Stimulated activated CD4-positive, alpha-beta T cell treated with anti-CD3 and anti-CD28 coated beads, Interleukin-4, amount 100 ng/mL, for 48 hours (primary cell): ENCODE results near the gene PIP4K2A.
"Not testable (repeated sequence)": the region's sequence is repeated elsewhere in the genome, so short reads cannot be mapped to it uniquely, and the experiment has no call there.

Experiments used
- DNase-seq, 2 donors: peaks; one replicate each; pipeline ENCODE4 v3.0.0-alpha.2; 2020; ENCODE audit warnings: low read depth in 2 of 2

Gene PIP4K2A

DNA sequence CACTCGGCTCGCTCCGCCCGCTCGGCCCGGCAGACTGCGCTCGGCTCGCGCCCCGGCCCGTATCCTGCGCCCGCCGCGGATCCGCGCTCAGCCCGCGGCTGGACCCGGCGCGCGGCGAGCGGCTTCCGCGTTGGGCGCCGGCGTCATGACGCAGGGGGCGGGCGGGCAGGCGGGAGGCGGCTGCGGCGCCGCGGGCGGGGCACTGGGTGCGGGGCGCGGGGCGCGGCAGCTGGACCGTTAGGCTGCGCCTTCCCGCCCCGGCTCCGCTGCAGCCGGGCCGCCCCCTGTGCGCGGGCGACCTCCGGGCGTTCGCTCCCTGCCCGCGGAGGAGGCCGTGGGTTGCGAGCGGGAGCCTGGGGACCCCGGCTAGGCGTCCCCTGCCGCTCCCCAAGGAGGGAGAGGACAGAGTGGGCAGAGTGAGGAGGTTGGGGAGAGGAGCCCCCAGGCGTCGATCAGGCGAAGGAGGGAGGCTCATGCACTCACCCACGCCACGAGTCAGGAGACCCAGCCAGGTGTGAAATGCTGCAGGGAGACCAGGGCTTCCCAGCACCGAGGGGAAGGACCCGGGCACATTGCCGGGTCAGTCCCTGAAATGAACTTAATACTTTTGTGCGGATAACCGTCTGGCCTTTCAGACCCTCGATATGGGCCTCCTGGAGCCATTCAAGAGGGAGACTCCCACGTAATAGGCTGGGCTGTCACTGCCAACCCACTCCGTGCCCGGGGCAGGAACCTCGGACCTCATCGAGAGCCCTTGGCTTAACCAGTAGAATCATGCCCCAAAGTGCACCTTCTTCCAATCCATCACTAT lies at the start of gene PIP4K2A:
TSS of gene PIP4K2A (minus strand) at position 100 of the 811 bp plus-strand sequence. CDS start 252 bp downstream, outside the sequence.
- peak; percentile 70 to 73 for DNase-seq

DNA sequence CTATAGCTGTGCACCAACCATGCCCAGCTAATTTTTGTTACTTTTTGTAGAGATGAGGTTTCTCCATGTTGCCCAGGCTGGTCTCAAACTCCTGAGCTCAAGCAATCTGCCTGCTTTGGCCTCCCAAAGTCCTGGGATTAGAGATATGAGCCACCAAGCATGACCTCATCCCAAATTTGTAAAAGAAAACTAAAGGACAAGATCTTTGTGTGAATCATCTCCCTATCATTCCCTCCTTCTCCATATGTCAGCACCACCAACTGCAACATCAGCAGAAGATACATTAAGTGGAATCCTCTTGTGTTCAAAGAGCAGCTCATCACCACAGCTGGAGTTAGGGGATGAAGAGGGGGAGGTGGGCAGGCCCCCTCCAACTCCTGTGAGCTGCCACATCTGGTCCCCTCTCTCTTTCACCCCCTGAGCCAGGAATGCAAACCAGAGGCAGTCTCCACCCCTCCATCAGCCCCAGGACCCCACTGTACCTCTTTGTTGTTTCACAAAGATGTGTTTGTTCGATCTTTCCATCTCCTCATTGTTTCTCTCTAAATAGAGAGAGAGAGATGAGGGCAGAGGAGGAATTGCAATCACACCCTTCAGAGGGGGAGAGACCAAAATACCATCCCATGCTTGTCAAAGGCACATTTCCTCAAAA lies 47.3 kb upstream of the PIP4K2A start:
- DNase-seq = no peak

DNA sequence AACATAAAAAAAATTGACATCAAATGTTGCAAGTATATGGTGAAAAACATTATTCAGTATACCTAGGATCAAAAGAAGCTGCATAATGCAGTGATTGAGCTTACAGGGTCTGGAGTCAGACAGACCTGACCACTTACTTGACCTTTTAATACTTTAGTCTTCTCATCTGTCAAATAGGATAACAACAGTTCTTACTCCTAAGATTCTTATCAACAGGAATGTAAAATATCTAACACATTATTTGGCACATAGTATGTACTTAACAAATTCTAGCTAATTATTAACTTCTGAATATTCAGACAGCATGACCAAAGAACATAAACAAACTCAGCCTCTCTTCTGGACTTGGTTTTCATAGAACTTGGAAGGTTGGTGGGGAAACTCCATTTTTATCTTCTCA lies 45.6 kb upstream of the PIP4K2A start:
- DNase-seq = no peak

DNA sequence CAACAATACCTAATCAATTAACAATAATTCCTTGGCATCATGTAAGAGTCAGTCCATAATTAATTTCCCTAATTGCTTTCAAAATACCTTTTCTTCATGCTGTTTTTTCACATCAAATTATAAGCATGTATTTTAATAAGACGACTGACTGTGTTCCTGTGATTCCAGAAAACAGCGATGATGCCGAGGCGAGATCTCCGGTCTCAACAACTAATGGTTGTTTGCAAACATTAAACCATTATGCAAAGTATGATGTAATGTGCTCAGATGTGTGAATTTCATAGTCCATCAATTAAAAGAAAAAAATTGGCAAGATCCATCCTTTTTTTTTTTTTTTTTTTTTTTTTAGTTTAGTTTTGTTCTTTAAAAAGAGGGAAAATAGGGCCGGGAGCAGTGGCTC lies 44.5 kb upstream of the PIP4K2A start:
- DNase-seq = no peak

DNA sequence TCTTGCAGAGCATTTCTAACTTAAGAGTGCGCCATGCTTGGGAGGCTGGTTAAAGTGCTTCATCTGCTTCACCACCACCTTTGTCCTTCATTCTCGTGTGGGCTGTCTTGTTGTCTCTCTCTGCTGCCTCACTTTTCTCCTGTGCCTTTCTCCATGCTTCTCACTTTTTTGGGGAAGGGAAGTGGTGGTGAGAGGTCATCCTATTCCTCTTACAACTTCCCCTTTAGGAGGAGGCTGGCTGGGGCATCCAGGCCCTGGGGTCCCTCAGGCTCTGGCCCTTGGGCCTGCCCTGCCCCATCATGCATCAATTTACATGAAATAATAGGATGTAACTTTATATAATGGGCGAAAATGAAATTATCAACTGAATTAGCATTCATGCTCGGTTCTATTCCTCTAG lies 39.9 kb upstream of the PIP4K2A start:
- no peak for DNase-seq

DNA sequence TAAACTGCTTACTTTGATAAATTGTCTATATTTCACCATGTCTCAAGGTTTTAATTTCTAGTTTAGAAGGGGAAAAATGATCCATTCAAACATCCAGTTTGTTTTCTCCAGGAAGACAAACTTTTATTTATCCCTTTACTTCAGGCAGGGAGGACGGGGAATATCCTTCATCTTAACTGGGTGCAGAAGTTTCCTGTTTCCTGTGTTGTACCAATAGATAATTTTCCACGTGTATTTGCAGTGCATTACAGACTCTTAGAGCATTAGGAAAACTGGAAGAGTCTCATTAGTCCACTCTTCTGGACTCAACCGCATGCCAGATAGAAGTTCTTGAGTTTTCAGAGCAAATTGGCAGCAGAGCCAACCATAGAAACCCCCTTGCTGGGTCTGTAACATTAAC lies 39.4 kb upstream of the PIP4K2A start:
- DNase-seq = no peak

DNA sequence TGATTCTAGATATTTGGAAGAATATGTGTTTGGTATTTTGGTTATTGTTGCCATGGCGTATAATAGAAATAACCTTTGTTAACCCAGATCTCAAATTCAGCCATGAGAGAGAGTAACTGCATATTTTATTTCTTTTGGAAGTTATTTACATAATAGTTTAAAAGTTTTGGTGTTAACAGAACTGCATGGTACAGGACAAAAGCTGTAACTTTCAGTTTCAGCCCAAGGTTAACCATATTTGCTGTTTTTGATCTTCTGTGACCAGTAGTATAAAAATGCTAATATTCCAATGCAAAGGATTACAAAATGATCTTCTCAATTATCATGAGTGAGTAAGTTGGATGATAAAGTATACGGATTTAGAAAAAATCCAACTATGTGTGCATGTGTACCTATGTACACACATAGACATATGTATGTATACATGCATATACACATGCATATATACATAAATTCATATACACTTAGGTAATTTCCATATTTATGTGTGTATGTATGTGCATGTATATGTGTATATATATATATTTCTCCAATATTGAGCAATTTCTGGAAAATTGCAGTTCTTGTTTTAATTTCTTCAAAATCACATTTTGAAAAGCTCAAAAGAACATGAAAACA lies 38.0 kb upstream of the PIP4K2A start:
- no peak for DNase-seq

DNA sequence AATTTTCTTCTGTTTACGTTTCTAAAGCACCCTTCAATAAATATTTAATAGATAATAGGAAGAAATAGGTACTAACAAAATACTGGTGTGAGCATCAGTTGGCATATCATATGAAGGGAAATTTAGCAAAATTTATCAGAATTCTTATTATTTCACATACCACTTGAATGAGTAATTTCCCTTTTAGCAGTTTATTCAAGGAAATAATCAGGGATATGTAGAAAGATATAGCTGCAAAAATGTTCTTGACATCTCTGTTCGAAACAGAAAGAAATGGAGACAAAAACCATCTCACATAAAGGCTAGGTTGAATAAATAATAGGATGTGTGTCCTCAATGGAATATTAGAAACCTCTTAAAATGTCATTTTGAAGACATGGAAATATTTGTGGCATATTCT lies 35.8 kb upstream of the PIP4K2A start:
- DNase-seq = no peak

DNA sequence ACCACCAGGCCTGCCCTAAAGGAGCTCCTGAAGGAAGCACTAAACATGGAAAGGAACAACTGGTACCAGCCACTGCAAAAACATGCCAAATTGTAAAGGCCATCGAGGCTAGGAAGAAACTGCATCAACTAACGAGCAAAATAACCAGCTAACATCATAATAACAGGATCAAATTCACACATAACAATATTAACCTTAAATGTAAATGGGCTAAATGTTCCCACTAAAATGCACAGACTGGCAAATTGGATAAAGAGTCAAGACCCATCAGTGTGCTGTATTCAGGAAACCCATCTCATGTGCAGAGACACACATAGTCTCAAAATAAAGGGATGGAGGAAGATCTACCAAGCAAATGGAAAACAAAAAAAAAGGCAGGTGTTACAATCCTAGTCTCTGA lies 30.5 kb upstream of the PIP4K2A start:
- DNase-seq = not testable (repeated sequence)

DNA sequence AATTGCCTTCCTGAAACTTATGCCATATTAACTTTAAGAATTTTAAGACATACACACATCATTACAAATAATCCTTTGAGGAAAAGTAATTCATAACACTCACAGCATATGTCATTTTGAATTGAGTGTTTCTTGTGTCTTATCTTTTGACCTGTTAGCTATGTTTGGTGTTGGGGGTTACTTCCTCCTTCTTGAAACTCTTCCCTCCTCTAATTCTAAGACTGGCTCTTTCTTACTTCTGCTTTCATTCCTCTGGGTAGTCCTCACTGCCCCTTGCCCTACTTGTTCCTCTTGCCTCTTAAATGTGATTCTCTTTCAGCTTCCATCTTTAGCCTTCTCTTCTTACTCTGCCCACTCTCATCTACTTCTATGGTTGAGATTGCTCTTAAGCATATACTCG lies 28.3 kb upstream of the PIP4K2A start:
- DNase-seq = no peak

DNA sequence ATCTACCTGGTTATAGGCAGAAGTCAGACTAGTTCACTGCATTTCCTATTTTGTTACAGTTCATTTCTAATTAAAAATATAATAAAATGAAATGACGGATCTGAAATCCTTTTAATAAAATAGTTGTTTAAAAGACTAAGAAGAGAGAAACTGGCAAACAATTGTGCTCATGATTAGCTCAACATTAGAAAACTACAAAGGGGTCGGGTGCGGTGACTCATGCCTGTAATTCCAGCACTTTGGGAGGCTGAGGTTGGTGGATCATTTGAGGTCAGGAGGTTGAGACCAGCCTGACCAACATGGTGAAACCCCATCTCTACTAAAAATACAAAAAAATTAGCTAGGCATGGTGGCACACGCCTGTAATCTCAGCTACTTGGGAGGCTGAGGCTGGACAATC lies 27.3 kb upstream of the PIP4K2A start:
- DNase-seq = not testable (repeated sequence)

DNA sequence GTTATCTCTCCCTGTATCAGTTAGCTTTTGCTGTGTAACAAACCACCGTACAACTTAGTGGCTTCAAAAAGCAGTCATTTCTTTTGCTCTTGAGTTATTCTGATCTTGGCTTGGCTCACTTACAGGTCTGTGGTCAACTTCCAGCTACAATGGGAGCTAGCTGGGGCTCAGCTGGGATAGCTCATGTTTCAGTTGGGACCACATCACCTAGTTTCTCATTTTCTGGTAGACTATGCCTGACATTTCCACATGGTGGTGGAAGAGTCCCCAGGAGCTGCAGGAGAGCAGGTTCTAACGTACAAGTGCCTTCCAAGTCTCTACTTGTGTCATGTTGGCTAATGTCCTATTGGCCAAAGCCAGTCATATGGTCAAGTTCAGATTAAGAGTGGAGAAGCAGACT lies 25.8 kb upstream of the PIP4K2A start:
- no peak for DNase-seq

DNA sequence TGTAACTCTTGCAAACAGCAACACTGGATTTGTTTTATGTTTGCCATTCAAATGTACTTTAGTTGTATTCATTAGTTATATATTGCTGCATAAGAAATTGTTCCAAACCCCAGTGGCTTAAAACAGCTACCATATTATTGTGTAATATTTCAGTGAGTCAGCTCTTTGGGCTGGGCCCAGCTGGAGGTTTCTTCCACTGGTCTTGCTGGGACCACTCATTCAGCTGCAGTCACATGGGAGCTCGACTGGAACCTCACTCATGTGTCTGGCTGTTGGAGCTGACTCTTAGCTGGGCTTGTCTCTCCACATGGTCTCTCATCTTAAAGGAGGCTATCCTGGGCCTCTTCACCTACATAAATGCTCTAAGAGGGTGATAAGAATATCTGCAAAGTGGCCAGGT lies 23.2 kb upstream of the PIP4K2A start:
- no peak for DNase-seq

DNA sequence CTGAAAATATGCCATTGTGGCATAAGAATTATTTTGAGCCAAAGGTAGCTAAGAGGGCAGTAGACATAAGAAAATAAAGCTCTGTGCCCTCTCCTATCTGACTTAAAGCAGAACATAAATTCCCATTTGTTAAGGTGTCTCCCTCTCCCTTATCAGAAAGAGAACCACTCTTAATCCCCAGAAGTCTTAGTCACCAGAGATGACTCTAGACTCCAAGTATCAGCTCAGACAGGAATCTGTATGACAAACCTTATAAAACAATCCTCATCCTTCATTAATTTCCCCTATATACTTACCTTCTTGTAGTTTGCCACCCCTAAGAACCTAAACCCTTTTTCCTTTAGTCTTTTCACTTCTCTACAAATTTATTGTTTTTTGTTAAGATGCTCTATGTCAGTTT lies 21.8 kb upstream of the PIP4K2A start:
- DNase-seq = no peak

DNA sequence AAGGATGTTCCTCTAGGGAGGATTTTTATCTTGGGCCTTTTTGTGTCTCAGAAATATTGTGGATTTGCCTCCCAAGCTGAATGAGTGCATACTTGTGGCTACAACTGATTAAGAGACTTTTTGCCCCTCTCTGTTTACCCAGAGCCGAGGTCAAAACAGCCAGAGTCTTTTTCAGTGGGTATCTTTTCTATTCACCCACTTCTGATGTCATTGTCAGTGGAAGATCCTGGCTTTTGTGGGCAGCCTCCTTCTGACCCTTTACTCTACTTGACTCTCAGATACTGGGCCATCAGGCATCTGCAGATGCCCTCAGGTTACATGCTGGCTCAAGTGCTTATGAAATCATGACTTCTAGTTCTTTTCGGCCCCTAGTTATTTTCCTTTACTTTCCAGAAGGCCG lies 19.6 kb upstream of the PIP4K2A start:
- no peak for DNase-seq

DNA sequence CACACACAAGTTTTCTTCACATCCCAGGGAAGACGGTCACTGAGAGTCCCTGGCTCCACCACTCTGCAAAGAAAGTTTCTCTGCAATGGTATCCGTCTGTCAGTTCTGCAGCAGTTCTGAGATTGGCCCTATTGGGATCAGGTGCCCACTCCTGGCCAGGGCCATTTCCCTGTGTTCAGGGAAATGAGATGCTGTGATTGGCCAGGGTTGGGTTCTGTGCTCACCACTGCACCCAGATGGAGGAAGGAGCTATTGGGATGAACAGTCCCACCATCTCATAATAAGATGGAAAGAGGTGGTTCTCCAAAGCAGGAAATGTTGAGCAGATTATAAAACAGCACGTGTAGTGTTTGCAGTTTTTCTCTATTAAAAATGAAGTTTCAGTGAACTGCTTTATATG lies 13.3 kb upstream of the PIP4K2A start:
- no peak for DNase-seq

DNA sequence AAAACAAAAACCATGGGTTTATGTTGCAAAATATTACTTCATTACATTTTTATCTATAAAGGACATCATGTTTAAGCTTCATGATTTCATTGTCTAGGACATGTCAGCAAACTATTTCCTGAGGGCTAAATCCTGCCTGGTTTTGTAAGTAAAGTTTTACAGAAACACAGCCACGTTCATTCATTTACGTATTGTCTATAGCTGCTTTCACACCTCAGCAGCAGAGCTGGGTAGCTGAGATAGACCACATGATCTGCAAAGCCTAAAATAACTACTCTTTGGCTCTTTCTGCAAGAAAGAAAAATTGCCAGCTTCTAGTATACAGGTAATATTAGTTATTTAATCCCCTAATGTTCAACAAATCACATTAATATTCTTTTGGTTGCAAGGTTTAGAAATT lies 12.7 kb upstream of the PIP4K2A start:
- DNase-seq = no peak

DNA sequence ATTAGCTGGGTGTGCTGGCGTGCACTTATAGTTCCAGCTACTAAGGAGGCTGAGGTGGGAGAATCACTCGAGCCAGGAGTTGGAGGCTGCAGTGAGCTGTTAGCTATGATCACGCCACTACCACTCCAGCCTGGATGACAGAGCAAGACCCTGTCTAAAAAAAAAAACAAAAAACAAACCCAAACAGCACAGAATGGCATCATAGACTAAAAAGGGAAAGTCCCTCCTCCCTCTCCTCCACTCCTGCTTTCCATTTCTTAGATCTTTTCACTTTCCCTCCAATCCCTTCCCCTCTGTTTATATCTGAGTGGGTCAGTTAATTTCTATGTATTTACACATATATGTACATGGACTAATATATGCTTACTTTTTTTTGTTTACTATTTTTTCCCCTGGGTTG lies 10.4 kb upstream of the PIP4K2A start:
- no peak for DNase-seq

DNA sequence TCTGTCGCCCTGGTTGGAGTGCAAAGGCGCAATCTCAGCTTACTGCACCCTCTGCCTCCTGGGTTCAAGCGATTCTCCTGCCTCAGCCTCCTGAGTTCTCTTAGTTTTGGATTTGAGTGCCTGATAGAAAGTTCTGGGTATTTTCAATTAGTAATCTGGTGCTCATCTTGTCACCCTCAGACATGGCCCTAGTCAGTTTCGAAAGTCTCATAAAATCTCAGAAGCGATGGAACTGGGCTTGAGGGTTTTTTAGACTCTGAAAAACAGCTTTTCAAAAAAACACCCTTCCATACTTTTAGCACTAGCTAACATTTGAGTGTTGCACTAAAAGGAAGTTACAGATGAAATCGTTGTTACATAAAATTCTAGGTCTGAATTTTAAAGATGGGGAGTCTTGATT lies 9.4 kb upstream of the PIP4K2A start:
- no peak for DNase-seq

DNA sequence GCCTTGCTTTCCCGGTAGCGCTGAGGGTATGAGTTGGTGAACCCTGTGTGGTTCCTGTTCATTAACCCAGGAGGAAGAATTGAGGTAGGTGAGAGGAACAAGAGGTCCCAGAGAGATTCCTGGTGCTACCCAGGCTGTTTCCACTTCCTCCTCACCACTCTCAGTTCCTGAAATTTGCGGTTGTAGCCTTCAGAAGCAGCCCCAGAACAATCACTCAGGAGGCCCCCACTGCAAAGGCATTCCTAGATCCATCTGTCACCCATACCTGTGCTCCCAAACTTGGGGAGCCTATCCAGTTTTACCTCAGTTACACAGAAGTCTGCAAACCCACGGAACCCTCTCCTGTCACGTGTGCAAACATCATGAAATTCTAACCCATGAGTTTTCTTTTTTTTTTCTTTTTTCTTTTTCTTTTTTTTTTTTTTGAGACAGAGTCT lies 9.0 kb upstream of the PIP4K2A start:
- no peak for DNase-seq

DNA sequence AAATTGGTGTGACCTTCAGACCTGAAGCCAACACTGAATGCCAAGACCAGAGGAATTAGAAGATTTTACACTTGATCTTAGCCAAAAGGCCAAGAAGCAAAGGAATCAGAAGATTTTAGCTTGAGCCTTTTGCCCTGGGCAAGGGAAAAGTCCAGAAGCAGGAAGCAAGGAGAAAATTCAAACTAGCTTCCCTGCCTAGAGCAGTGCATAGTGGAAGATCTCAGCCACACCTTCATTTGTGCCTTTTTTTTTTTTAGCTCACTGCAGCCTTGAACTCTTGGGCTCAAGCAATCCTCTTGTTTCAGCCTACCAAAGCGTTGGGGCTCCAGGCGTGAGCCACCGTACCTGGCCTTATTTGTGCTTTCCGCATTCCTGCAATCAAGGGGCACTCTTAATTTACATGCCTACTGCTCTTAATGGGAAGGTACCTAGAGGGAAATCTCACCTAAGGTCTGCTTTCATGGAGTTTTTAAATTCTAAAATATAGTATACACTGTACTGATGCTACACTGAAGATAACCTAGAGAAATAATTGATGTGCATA lies 8.3 kb upstream of the PIP4K2A start:
- DNase-seq = no peak

DNA sequence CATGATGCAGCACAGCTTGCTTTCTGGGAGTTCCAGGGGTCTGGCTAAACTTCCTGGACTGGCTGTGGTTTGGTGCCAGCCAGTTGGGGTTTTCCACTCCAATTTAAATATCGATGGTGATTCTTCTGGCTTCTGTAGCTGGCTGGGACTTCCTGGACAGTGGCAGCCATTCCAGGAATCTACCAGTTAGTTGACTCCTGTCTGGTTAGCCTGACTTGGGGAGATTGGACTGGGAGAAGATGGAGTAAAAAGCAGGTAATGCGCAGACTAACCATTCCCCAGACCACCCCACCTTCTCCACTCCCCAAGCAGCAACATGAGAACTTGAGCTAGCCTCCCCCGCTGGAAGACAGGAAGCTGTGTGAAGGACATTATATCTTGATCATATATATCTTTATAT lies 6.3 kb upstream of the PIP4K2A start:
- DNase-seq = no peak
